Measurements from ENCODE around the gene UGP2. TPM values are rescaled to one million over a fixed set of nuclear protein-coding genes. Genes with fewer than 3 reads are reported as not detected.

UGP2 gene
- 100 to 1,000 TPM in 1 of 2 donors, 10 to 100 TPM in 1; 76.2 to 341 TPM for total RNA-seq
- 100 to 1,000 TPM; 182 to 723 TPM for polyA plus RNA-seq

DNA sequence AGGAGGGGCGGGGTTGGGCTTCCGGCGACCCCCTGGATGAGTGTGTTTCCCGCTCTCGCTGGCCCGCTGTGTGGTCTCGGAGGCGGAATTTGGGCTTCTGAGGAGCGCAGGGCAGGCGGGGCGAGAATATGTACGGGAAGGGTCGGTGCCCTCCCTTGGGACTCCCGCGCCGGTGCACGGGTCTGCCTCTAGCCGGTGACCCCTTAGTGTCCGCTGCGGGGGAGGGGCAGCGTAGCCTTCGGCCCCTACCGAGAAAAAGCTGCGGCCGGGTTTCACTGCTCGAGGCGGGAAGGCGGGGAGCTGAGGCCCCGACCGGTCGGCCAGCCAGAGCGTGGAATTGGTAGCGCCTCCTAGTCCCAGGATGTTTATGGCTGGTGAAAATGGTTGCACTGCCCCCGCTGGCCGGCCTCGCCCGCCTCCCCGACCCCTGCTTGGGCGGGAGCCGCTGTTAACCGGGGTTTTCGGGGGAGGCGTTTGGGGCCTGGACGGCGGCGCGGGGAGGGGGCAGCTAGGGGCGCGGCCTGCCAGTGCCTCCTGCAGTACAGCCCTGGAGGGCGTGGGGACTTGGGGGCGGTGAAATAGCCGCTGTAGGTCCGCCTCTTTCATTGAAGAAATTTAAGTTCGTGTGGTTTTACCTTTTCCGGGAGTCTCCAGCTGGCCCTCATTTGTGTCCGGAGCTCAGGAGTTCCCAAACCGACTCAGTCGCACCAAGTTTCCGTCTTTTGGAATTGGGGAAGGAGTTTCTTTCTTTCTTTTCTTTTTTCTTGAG lies at the start of gene UGP2:
UGP2 (plus strand) TSS at position 643 of the 769 bp plus-strand sequence. CDS start 290 bp downstream, outside the sequence.
- WGBS = under 1% methylated on average over 59 of the region's 59 CpGs
- Histone ChIP-seq H3K9me3 (ENCODE audit: control insufficient read depth in 4 of 4, low read length in 3 of 4) (no peaks in the 10 kb centered on the region), H3K9ac (ENCODE audit: low read depth in 1 of 2, low read length in 2 of 2) (peak within 1 kb of the TSS; percentile 98 to 100), H3K27me3 (ENCODE audit: control insufficient read depth in 4 of 4, insufficient read depth in 4 of 4, low read length in 3 of 4) (no peaks in the 10 kb centered on the region), H3K4me1 (ENCODE audit: control insufficient read depth in 4 of 4, insufficient read depth in 4 of 4, low read length in 3 of 4) (peaks cover 0 to 20% (median 5%) of the 10 kb centered on the region in 4 donors), H3K36me3 (ENCODE audit: control insufficient read depth in 4 of 4, insufficient read depth in 3 of 4, low read depth in 1 of 4, low read length in 3 of 4) (peaks cover 0 to 2% (median 0%) of the 10 kb centered on the region in 4 donors), H3K4me3 (ENCODE audit: low read depth in 1 of 3, low read length in 3 of 3) (peak within 1 kb of the TSS; percentile 64 to 98 (median 92)), H3K27ac (ENCODE audit: low read depth in 1 of 2, low read length in 2 of 2) (peak within 1 kb of the TSS; percentile 92 to 99)
- TF ChIP-seq HNF4G (IDR thresholded peaks at IDR 0.05) (no peak), JUND (IDR thresholded peaks at IDR 0.05) (peak in 1 of 2 donors; percentile 40), FOXA1 (IDR thresholded peaks at IDR 0.05) (no peak), SP1 (IDR thresholded peaks at IDR 0.05) (peak; percentile 78), HNF4A (conservative IDR thresholded peaks at IDR 0.05) (peak in 1 of 2 donors; percentile 35), YY1 (IDR thresholded peaks at IDR 0.05) (peak; percentile 78), TAF1 (conservative IDR thresholded peaks at IDR 0.05) (peak; percentile 99), EGR1 (IDR thresholded peaks at IDR 0.05; ENCODE audit: low read depth in 2 of 2) (peak; percentile 8 to 20), RAD21 (IDR thresholded peaks at IDR 0.05) (peak; percentile 49 to 59), FOXA2 (IDR thresholded peaks at IDR 0.05) (peak; percentile 24), RXRA (IDR thresholded peaks at IDR 0.05) (peak in 1 of 2 donors; percentile 66)
- TF ChIP-seq, protein P1, sequence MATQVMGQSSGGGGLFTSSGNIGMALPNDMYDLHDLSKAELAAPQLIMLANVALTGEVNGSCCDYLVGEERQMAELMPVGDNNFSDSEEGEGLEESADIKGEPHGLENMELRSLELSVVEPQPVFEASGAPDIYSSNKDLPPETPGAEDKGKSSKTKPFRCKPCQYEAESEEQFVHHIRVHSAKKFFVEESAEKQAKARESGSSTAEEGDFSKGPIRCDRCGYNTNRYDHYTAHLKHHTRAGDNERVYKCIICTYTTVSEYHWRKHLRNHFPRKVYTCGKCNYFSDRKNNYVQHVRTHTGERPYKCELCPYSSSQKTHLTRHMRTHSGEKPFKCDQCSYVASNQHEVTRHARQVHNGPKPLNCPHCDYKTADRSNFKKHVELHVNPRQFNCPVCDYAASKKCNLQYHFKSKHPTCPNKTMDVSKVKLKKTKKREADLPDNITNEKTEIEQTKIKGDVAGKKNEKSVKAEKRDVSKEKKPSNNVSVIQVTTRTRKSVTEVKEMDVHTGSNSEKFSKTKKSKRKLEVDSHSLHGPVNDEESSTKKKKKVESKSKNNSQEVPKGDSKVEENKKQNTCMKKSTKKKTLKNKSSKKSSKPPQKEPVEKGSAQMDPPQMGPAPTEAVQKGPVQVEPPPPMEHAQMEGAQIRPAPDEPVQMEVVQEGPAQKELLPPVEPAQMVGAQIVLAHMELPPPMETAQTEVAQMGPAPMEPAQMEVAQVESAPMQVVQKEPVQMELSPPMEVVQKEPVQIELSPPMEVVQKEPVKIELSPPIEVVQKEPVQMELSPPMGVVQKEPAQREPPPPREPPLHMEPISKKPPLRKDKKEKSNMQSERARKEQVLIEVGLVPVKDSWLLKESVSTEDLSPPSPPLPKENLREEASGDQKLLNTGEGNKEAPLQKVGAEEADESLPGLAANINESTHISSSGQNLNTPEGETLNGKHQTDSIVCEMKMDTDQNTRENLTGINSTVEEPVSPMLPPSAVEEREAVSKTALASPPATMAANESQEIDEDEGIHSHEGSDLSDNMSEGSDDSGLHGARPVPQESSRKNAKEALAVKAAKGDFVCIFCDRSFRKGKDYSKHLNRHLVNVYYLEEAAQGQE (IDR thresholded peaks at IDR 0.05) = peak; percentile 93
- TF ChIP-seq, protein P2, sequence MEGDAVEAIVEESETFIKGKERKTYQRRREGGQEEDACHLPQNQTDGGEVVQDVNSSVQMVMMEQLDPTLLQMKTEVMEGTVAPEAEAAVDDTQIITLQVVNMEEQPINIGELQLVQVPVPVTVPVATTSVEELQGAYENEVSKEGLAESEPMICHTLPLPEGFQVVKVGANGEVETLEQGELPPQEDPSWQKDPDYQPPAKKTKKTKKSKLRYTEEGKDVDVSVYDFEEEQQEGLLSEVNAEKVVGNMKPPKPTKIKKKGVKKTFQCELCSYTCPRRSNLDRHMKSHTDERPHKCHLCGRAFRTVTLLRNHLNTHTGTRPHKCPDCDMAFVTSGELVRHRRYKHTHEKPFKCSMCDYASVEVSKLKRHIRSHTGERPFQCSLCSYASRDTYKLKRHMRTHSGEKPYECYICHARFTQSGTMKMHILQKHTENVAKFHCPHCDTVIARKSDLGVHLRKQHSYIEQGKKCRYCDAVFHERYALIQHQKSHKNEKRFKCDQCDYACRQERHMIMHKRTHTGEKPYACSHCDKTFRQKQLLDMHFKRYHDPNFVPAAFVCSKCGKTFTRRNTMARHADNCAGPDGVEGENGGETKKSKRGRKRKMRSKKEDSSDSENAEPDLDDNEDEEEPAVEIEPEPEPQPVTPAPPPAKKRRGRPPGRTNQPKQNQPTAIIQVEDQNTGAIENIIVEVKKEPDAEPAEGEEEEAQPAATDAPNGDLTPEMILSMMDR (IDR thresholded peaks at IDR 0.05; ENCODE audit: low read depth, low read length, missing input control) = no peak
- TF ChIP-seq, protein P3, sequence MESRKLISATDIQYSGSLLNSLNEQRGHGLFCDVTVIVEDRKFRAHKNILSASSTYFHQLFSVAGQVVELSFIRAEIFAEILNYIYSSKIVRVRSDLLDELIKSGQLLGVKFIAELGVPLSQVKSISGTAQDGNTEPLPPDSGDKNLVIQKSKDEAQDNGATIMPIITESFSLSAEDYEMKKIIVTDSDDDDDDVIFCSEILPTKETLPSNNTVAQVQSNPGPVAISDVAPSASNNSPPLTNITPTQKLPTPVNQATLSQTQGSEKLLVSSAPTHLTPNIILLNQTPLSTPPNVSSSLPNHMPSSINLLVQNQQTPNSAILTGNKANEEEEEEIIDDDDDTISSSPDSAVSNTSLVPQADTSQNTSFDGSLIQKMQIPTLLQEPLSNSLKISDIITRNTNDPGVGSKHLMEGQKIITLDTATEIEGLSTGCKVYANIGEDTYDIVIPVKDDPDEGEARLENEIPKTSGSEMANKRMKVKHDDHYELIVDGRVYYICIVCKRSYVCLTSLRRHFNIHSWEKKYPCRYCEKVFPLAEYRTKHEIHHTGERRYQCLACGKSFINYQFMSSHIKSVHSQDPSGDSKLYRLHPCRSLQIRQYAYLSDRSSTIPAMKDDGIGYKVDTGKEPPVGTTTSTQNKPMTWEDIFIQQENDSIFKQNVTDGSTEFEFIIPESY (IDR thresholded peaks at IDR 0.05) = peak; percentile 45
- TF ChIP-seq, protein P4, sequence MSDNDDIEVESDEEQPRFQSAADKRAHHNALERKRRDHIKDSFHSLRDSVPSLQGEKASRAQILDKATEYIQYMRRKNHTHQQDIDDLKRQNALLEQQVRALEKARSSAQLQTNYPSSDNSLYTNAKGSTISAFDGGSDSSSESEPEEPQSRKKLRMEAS (IDR thresholded peaks at IDR 0.05) = peak; percentile 64
- DNase-seq (ENCODE audit: low spot score) = peak; percentile 85

Measured in liver (tissue), 9 donors.